GM12875 (cell line): Measurements from ENCODE around the gene PTGDR2.

Source experiments
- H3K4me3 ChIP-seq: one replicate; pipeline ENCODE4 v1.5.1; 2011; ENCODE audit warnings: low read depth, low read length, control low read depth
- CTCF ChIP-seq: IDR thresholded peaks from 2 replicates; pipeline ENCODE4 v1.5.1; 2011; ENCODE audit warnings: low read depth, mild to moderate bottlenecking, control low read depth, inconsistent platforms, low read length, moderate library complexity, borderline replicate concordance; ENCODE audit not compliant: insufficient read depth

PTGDR2 gene

GRCh38 chr11:60844870-60845221 is 10.9 kb downstream of the PTGDR2 start:
- no peak for TF ChIP-seq CTCF
- no peak overlapping the region for H3K4me3 ChIP-seq

- peak overlapping the region; percentile 96 for H3K4me3 ChIP-seq
- no peak for TF ChIP-seq CTCF
Observed at GRCh38 chr11:60844045-60844869, 11.5 kb downstream of the PTGDR2 start.

GRCh38 chr11:60842668-60843600 is 12.8 kb downstream of the PTGDR2 start:
- TF ChIP-seq CTCF = no peak
- H3K4me3 ChIP-seq = peak overlapping the region; percentile 96

DNA sequence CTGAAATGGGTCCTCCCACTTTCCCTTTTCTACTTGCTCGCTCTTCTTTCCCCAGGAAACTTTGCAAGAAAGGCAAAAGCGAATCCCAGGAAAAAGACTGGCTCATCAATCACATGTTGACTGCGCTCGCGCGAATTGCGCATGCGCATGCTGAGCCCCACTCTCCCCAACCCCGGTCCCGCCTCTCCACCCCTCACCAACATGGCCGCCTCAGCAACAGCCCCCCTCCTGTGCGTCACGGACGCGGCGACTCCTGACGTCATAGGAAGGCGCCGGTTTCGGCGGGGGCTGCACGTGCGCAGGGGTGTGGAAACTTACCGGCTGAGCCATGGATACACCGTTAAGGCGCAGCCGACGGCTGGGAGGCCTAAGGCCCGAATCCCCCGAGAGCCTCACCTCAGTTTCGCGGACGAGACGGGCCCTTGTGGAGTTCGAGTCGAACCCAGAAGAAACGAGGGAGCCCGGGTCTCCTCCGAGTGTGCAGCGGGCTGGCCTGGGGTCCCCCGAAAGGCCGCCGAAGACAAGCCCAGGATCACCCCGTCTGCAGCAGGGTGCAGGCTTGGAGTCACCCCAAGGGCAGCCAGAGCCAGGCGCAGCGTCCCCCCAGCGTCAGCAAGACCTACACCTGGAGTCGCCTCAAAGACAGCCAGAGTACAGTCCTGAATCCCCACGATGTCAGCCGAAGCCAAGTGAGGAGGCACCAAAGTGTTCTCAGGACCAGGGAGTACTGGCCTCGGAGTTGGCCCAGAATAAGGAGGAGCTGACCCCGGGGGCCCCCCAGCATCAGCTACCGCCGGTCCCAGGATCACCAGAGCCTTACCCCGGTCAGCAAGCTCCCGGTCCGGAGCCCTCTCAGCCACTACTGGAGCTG is 13.7 kb downstream of the PTGDR2 start, which contains the start of gene CCDC86:
TSS of gene CCDC86 (plus strand) at position 317 of the 871 bp plus-strand sequence. CDS start at position 329, 12 bp downstream.
- TF ChIP-seq CTCF = no peak
- H3K4me3 ChIP-seq = peak within 1 kb of the TSS; percentile 96

GRCh38 chr11:60840470-60841430 is 15.0 kb downstream of the PTGDR2 start:
- TF ChIP-seq CTCF = no peak
- no peak overlapping the region for H3K4me3 ChIP-seq

DNA sequence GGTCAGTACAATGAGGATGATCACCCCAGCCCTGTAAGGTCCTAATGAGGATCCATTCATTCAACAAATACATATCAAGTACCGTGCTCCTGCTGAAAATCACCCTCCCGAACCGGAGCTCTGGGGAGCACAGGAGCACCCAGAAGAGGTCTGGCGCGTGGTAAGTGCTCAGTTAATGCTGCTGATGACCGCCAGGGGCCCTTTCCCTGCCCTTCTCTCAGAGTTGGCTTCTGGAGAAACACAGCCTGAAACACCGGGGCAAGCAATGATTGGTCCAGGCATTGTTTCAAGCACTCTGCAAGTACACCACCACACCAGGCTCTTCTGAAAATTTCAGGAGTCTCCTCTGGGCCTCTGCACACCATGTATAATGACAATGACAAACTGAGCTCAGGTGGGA is 17.6 kb downstream of the PTGDR2 start:
- TF ChIP-seq CTCF = peak; percentile 41; the same call in 1 of the 2 replicates

More for the DNA sequence above, 17.6 kb downstream of the PTGDR2 start:
- no peak overlapping the region for H3K4me3 ChIP-seq
